Raji (cell line): ENCODE measurements around the gene BPIFB4.

Source experiments
- POLR2A ChIP-seq: IDR thresholded peaks from 2 replicates; pipeline ENCODE4 v1.6.1; 2011; ENCODE audit warnings: low read depth, low read length, control low read depth; ENCODE audit not compliant: insufficient read depth

BPIFB4 gene

GRCh38 chr20:33054381-33054780, 25.1 kb upstream of the BPIFB4 start:
- no peak for TF ChIP-seq POLR2A

GRCh38 chr20:33054791-33055190, 24.7 kb upstream of the BPIFB4 start:
- no peak for TF ChIP-seq POLR2A

- TF ChIP-seq POLR2A: no peak
These were observed 20.3 kb upstream of the BPIFB4 start for GRCh38 chr20:33059136-33059535.

GRCh38 chr20:33059741-33060390, 19.6 kb upstream of the BPIFB4 start:
- no peak for TF ChIP-seq POLR2A

GRCh38 chr20:33061658-33062028, 17.8 kb upstream of the BPIFB4 start:
- TF ChIP-seq POLR2A: no peak

- TF ChIP-seq POLR2A: no peak
These were observed 17.2 kb upstream of the BPIFB4 start for GRCh38 chr20:33062105-33062824.

GRCh38 chr20:33062825-33063149, 16.7 kb upstream of the BPIFB4 start:
- TF ChIP-seq POLR2A: no peak

GRCh38 chr20:33063271-33063670, 16.2 kb upstream of the BPIFB4 start:
- TF ChIP-seq POLR2A: no peak

GRCh38 chr20:33064572-33065287, 14.7 kb upstream of the BPIFB4 start:
- TF ChIP-seq POLR2A: no peak

- TF ChIP-seq POLR2A: no peak
These were observed 13.7 kb upstream of the BPIFB4 start for GRCh38 chr20:33065785-33066184.

GRCh38 chr20:33067806-33068205, 11.6 kb upstream of the BPIFB4 start:
- TF ChIP-seq POLR2A: no peak

- no peak for TF ChIP-seq POLR2A
These were observed 11.0 kb upstream of the BPIFB4 start for GRCh38 chr20:33068251-33068939.

GRCh38 chr20:33069673-33070072, 9.8 kb upstream of the BPIFB4 start:
- TF ChIP-seq POLR2A: no peak

- TF ChIP-seq POLR2A: no peak
These were observed 9.1 kb upstream of the BPIFB4 start for GRCh38 chr20:33070111-33071053.

- no peak for TF ChIP-seq POLR2A
These were observed 8.2 kb upstream of the BPIFB4 start for GRCh38 chr20:33071198-33071597.
